ENCODE data around the gene KIFC1. TPM values are rescaled to one million over a fixed set of nuclear protein-coding genes. Genes with fewer than 3 reads are reported as not detected.

The KIFC1 gene
- total and polyA plus RNA-seq, 8 donors: 5.8 to 73.6 (median 36.6) TPM

- H3K4me3 ChIP-seq: no peak overlapping the region
- no peak for ATAC-seq
- no peak overlapping the region for H3K27ac ChIP-seq
- H3K36me3 ChIP-seq: peaks cover 0 to 84% of the 10 kb centered on the region in 2 donors
- intact Hi-C loops (cut with DNase I): no loop called here
- TF ChIP-seq, protein P1, sequence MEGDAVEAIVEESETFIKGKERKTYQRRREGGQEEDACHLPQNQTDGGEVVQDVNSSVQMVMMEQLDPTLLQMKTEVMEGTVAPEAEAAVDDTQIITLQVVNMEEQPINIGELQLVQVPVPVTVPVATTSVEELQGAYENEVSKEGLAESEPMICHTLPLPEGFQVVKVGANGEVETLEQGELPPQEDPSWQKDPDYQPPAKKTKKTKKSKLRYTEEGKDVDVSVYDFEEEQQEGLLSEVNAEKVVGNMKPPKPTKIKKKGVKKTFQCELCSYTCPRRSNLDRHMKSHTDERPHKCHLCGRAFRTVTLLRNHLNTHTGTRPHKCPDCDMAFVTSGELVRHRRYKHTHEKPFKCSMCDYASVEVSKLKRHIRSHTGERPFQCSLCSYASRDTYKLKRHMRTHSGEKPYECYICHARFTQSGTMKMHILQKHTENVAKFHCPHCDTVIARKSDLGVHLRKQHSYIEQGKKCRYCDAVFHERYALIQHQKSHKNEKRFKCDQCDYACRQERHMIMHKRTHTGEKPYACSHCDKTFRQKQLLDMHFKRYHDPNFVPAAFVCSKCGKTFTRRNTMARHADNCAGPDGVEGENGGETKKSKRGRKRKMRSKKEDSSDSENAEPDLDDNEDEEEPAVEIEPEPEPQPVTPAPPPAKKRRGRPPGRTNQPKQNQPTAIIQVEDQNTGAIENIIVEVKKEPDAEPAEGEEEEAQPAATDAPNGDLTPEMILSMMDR (IDR thresholded peaks at IDR 0.05): no peak
- H3K27me3 ChIP-seq: no peaks in the 10 kb centered on the region
- no peaks in the 10 kb centered on the region for H3K9me3 ChIP-seq
- H3K4me1 ChIP-seq: peaks cover 0 to 5% of the 10 kb centered on the region in 2 donors
- DNase-seq: no peak
Observed at GRCh38 chr6:33439956-33440648, 48.5 kb downstream of the KIFC1 start.

GRCh38 chr6:33440649-33441309 is 49.2 kb downstream of the KIFC1 start:
- H3K27ac ChIP-seq: no peak overlapping the region
- TF ChIP-seq, protein P1 (IDR thresholded peaks at IDR 0.05): no peak
- no peak overlapping the region for H3K4me3 ChIP-seq
- H3K9me3 ChIP-seq: no peaks in the 10 kb centered on the region
- H3K36me3 ChIP-seq: peaks cover 0 to 77% of the 10 kb centered on the region in 2 donors
- H3K4me1 ChIP-seq: peaks cover 0 to 11% of the 10 kb centered on the region in 2 donors
- no peaks in the 10 kb centered on the region for H3K27me3 ChIP-seq
- no peak for DNase-seq
- ATAC-seq: no peak
- intact Hi-C loops (cut with DNase I): no loop called here

GRCh38 chr6:33441457-33441856 is 49.8 kb downstream of the KIFC1 start:
- H3K27me3 ChIP-seq: no peaks in the 10 kb centered on the region
- ATAC-seq: no peak
- peaks cover 0 to 18% of the 10 kb centered on the region in 2 donors for H3K4me1 ChIP-seq
- H3K27ac ChIP-seq: no peak overlapping the region
- no peaks in the 10 kb centered on the region for H3K9me3 ChIP-seq
- TF ChIP-seq, protein P1 (IDR thresholded peaks at IDR 0.05): no peak
- H3K36me3 ChIP-seq: peaks cover 0 to 76% of the 10 kb centered on the region in 2 donors
- intact Hi-C loops (cut with DNase I): no loop called here
- DNase-seq: no peak
- H3K4me3 ChIP-seq: no peak overlapping the region

DNA sequence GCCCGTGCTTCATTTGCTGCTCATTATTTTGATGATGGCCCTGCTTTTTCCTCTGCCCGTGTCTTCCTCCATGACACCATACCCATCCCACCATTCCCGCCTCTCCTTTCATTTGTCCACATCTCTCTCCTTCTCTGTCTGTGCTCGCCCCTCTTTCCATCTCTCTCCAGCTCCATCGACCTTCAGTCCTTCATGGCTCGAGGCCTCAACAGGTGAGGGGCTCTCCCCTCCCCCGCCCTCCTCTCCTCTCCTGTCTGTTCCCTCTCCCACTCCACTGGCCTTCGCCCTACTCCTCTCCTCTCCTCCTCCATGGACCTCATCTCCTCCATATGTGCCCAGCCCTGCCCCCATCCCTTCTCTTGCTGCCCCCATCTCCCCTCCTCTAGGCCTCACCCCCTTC is 50.7 kb downstream of the KIFC1 start:
- H3K27ac ChIP-seq: no peak overlapping the region
- peaks cover 0 to 19% of the 10 kb centered on the region in 2 donors for H3K4me1 ChIP-seq
- DNase-seq (no peak), ATAC-seq (no peak)
- intact Hi-C loops (cut with DNase I): no loop called here
- H3K9me3 ChIP-seq: no peaks in the 10 kb centered on the region
- H3K36me3 ChIP-seq: peaks cover 0 to 72% of the 10 kb centered on the region in 2 donors
- no peaks in the 10 kb centered on the region for H3K27me3 ChIP-seq
- TF ChIP-seq, protein P1 (IDR thresholded peaks at IDR 0.05): no peak
- no peak overlapping the region for H3K4me3 ChIP-seq

DNA sequence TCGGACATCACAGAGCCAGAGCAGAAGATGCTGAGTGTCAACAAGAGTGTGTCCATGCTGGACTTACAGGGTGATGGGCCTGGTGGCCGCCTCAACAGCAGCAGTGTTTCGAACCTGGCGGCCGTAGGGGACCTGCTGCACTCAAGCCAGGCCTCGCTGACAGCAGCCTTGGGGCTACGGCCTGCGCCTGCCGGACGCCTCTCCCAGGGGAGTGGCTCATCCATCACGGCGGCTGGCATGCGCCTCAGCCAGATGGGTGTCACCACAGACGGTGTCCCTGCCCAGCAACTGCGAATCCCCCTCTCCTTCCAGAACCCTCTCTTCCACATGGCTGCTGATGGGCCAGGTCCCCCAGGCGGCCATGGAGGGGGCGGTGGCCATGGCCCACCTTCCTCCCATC is 51.4 kb downstream of the KIFC1 start:
- Histone ChIP-seq H3K4me1 (peaks cover 0 to 19% of the 10 kb centered on the region in 2 donors), H3K27ac (no peak overlapping the region), H3K36me3 (peaks cover 0 to 70% of the 10 kb centered on the region in 2 donors), H3K4me3 (no peak overlapping the region), H3K9me3 (no peaks in the 10 kb centered on the region), H3K27me3 (no peaks in the 10 kb centered on the region)
- intact Hi-C loops (cut with DNase I): no loop called here
- ATAC-seq (no peak), DNase-seq (no peak)
- TF ChIP-seq, protein P1 (IDR thresholded peaks at IDR 0.05): no peak
